PFSK-1 (cell line): ENCODE measurements around the gene PRDM2.

ENCODE experiments used
- FOXP2 ChIP-seq: optimal IDR thresholded peaks from 2 replicates; pipeline ENCODE3; 2011; ENCODE audit warnings: borderline replicate concordance, control low read depth, inconsistent platforms; ENCODE audit not compliant: insufficient read depth; ENCODE audit errors: extremely low read length, extremely low read depth
- POLR2AphosphoS5 ChIP-seq: IDR thresholded peaks from 2 replicates; pipeline ENCODE4 v1.6.1; 2012; ENCODE audit warnings: low read depth, mild to moderate bottlenecking, control low read depth, low read length, moderate library complexity
- REST ChIP-seq, 2 experiments: IDR thresholded peaks; 2 replicates each; pipeline versions ENCODE4 v1.6.1 to v1.8.0; 2011 to 2012; ENCODE audit warnings: low read depth in 2 of 2, low read length in 2 of 2, control low read depth in 1 of 2, inconsistent platforms in 1 of 2, mild to moderate bottlenecking in 1 of 2, moderate library complexity in 1 of 2; ENCODE audit not compliant: insufficient read depth in 1 of 2
- SIN3A ChIP-seq: IDR thresholded peaks from 2 replicates; pipeline ENCODE4 v1.6.1; 2012; ENCODE audit warnings: mild to moderate bottlenecking, low read length, moderate library complexity, borderline replicate concordance; ENCODE audit not compliant: insufficient read depth
- TAF1 ChIP-seq: IDR thresholded peaks from 2 replicates; pipeline ENCODE4 v1.6.1; 2012; ENCODE audit warnings: low read length, control low read depth, borderline replicate concordance; ENCODE audit not compliant: insufficient read depth

GRCh38 chr1:13702425-13703127 lies 2.6 kb downstream of the PRDM2 start:
- TF ChIP-seq REST (IDR thresholded peaks at IDR 0.05; ENCODE audit: insufficient read depth in 1 of 2, low read depth in 2 of 2, low read length in 2 of 2), result no peak
- TF ChIP-seq SIN3A, result no peak
- no peak for TF ChIP-seq POLR2AphosphoS5
- TF ChIP-seq TAF1, result no peak
- no peak for TF ChIP-seq FOXP2
